Activated naive CD8-positive, alpha-beta T cell treated with anti-CD3 and anti-CD28 coated beads, Interleukin-2, amount 50 U/mL, for 16 hours (primary cell): Measurements from ENCODE around the gene DOCK8.

Experiments used
- DNase-seq: peaks from one replicate; pipeline ENCODE4 v3.0.0-alpha.2; 2020; ENCODE audit warnings: low read depth, low spot score

DOCK8 gene

GRCh38 chr9:495739-496138 is 281.1 kb downstream of the DOCK8 start:
- DNase-seq = no peak

- no peak for DNase-seq
These were observed 288.7 kb downstream of the DOCK8 start for GRCh38 chr9:503326-503725.

- peak; percentile 43 for DNase-seq
These were observed 289.5 kb downstream of the DOCK8 start, which contains the start of gene KANK1 for GRCh38 chr9:503881-504852. Gene KANK1 (plus strand): TSS chr9:504695.

GRCh38 chr9:504921-505740 is 290.5 kb downstream of the DOCK8 start:
- DNase-seq = no peak

GRCh38 chr9:505741-506059 is 291.0 kb downstream of the DOCK8 start:
- no peak for DNase-seq

GRCh38 chr9:506281-506680 is 291.6 kb downstream of the DOCK8 start:
- DNase-seq = no peak

- DNase-seq = no peak
These were observed 297.2 kb downstream of the DOCK8 start for GRCh38 chr9:511861-512260.

- no peak for DNase-seq
These were observed 298.0 kb downstream of the DOCK8 start for GRCh38 chr9:512555-513272.
